ENCODE results near the gene DCAF8.

The DCAF8 gene

DNA sequence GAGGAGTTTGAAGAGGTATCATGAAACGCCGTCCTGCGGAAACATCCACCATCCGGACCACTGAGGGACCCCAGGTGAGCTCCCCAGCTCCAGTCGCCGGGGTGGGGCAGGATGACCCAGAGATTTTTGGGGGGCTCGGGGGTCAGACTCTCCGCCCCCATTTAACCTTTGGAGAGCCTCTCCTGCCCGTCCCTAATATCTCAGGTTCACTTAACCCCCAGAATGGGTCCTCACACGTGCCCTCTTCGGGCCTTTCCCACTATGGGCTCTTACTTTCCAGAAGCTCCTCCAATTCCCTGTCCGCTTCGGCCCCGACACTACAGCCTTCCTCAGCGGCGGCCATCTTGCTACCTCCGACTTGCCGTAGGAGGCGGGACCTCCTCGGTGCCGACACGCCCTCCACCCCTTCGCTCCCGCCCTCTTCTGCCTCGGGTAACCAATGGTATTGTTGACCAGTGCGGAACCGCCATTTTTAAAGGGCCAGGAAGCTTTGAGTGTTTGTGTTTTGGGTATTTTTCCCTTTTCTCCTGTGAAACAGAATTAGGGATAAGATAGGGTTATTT lies 22.5 kb upstream of the DCAF8 start, which contains the start of gene PEX19:
TSS of gene PEX19 (minus strand) at position 352 of the 563 bp plus-strand sequence. CDS start at position 343, 9 bp downstream.
- DNase-seq, result peak; percentile 99
- Histone ChIP-seq H3K27ac (peak within 1 kb of the TSS; percentile 80), H3K9me3 (ENCODE audit: severe bottlenecking) (no peaks in the 10 kb centered on the region), H3K4me3 (ENCODE audit: low read depth, low read length) (peak within 1 kb of the TSS; percentile 82), H3K27me3 (ENCODE audit: insufficient read depth, low read depth, severe bottlenecking) (no peaks in the 10 kb centered on the region), H3K36me3 (peaks cover 42% of the 10 kb centered on the region)
- TF ChIP-seq, protein P1, sequence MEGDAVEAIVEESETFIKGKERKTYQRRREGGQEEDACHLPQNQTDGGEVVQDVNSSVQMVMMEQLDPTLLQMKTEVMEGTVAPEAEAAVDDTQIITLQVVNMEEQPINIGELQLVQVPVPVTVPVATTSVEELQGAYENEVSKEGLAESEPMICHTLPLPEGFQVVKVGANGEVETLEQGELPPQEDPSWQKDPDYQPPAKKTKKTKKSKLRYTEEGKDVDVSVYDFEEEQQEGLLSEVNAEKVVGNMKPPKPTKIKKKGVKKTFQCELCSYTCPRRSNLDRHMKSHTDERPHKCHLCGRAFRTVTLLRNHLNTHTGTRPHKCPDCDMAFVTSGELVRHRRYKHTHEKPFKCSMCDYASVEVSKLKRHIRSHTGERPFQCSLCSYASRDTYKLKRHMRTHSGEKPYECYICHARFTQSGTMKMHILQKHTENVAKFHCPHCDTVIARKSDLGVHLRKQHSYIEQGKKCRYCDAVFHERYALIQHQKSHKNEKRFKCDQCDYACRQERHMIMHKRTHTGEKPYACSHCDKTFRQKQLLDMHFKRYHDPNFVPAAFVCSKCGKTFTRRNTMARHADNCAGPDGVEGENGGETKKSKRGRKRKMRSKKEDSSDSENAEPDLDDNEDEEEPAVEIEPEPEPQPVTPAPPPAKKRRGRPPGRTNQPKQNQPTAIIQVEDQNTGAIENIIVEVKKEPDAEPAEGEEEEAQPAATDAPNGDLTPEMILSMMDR (IDR thresholded peaks at IDR 0.05; ENCODE audit: low read depth, low read length), result no peak

DNA sequence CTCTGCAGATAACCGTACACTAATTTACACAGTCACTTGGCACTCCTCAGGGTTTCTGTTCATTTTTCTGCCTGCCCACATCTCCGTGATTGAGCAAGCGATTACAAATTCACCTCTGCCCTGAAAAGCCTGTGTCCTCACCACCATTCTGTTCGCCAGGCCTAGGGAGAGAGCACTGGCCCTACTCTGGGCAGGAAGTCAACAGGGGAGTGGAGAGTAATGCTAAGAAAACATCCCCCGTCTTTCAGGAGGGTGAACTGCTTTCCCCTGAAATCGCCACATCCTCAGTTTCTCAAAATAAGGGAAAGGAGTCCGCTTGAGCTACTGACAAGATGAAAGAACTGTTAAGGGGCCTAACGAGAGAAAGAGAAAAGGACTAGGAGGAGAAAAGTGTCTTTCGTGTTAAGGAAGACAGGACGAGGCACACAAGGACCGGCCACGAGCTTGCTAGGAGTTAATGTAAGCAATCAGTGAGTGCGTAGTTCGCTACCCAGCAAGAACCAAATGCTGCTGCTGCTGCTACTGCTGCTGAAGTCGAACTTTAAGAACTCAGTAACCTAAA lies 22.0 kb upstream of the DCAF8 start:
- TF ChIP-seq, protein P1 (IDR thresholded peaks at IDR 0.05; ENCODE audit: low read depth, low read length), result no peak
- Histone ChIP-seq H3K36me3 (peaks cover 42% of the 10 kb centered on the region), H3K27ac (peak overlapping the region; percentile 80), H3K27me3 (ENCODE audit: insufficient read depth, low read depth, severe bottlenecking) (no peaks in the 10 kb centered on the region), H3K4me3 (ENCODE audit: low read depth, low read length) (peak overlapping the region; percentile 82), H3K9me3 (ENCODE audit: severe bottlenecking) (no peaks in the 10 kb centered on the region)
- DNase-seq, result no peak

DNA sequence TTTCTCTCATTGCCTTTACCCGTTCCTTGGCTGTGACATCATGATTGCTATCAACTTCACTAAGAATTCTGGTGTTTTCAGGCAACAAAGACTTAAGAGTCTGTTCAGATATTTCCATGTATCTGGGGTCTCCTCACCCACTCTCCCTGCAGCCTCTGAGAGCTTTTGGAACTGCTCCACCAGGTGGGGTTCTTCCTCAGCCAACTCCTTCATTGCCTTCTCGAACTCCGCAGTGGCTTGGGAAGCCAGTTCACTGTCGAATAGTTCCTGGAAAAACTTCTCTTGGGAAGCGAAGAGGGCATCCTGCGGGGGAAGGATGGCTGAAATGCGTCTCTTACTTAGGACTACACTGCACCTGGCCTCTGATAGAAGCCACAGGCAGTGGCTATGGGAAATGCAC lies 20.5 kb upstream of the DCAF8 start:
- DNase-seq, result no peak
- H3K36me3 ChIP-seq, result peaks cover 54% of the 10 kb centered on the region
- no peaks in the 10 kb centered on the region for H3K27me3 ChIP-seq (ENCODE audit: insufficient read depth, low read depth, severe bottlenecking)
- no peak overlapping the region for H3K27ac ChIP-seq
- TF ChIP-seq, protein P1 (IDR thresholded peaks at IDR 0.05; ENCODE audit: low read depth, low read length), result peak; percentile 31; the same call in 1 of the 2 replicates
- no peak overlapping the region for H3K4me3 ChIP-seq (ENCODE audit: low read depth, low read length)
- H3K9me3 ChIP-seq (ENCODE audit: severe bottlenecking), result no peaks in the 10 kb centered on the region

DNA sequence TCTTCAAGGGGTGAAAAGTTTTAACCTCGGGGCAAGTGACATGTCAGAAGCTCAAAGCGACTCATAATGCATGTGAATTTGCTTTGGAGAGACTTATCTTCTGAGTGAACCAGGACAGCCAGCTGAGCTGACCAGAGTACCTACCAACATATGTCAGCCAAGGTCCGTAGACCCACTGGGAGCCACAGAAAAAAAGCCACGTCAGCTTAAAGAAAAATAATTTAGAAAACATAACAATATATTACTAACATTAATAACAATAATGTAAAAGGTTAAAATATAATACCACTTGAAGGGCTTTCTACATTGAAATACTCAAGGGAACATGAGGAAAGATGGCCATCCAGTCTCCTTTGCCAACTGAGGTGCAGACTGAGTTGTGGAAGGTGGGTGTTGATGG lies 15.6 kb upstream of the DCAF8 start:
- no peaks in the 10 kb centered on the region for H3K27me3 ChIP-seq (ENCODE audit: insufficient read depth, low read depth, severe bottlenecking)
- peaks cover 61% of the 10 kb centered on the region for H3K36me3 ChIP-seq
- no peaks in the 10 kb centered on the region for H3K9me3 ChIP-seq (ENCODE audit: severe bottlenecking)
- H3K4me3 ChIP-seq (ENCODE audit: low read depth, low read length), result no peak overlapping the region
- no peak for DNase-seq
- H3K27ac ChIP-seq, result no peak overlapping the region
- TF ChIP-seq, protein P1 (IDR thresholded peaks at IDR 0.05; ENCODE audit: low read depth, low read length), result no peak

DNA sequence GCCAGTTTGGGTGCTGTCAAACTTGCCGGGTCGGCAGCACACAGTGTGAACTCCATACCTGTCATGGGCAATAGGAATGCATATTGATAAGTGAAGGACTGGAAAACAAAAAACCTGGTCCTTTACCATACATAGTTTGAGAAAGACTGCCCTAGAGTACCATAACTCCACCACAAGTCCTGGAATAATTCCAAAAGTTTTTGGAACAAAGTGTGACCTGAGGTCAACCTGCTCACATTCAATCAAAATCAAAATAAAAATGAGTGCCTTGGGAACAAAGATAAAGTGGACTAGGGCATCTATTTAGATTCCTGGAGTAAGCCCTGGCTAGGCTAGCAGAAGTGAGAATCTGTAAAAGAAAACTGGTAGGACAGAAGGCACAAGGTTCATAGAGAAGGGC lies 15.0 kb upstream of the DCAF8 start:
- DNase-seq, result no peak
- no peak overlapping the region for H3K27ac ChIP-seq
- no peak overlapping the region for H3K4me3 ChIP-seq (ENCODE audit: low read depth, low read length)
- peaks cover 54% of the 10 kb centered on the region for H3K36me3 ChIP-seq
- TF ChIP-seq, protein P1 (IDR thresholded peaks at IDR 0.05; ENCODE audit: low read depth, low read length), result no peak
- no peaks in the 10 kb centered on the region for H3K27me3 ChIP-seq (ENCODE audit: insufficient read depth, low read depth, severe bottlenecking)
- H3K9me3 ChIP-seq (ENCODE audit: severe bottlenecking), result no peaks in the 10 kb centered on the region

DNA sequence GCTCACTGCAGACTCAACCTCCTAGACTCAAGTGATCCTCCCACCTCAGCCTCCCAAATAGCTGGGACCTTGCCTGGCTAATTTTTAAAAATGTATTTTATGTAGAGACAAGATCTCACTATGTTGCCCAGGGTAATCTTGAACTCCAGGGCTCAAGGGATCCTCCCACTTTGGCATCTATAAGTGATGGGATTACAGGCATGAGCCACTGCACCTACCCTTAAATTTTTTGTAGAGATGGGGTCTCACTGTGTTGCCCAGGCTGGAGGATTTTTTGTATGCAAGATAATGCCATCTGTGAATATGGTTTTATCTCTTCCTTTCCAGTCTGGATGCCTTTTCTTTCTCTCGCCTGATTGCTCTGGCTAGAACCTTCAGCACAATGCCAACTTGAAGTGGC lies 8.7 kb upstream of the DCAF8 start:
- no peaks in the 10 kb centered on the region for H3K27me3 ChIP-seq (ENCODE audit: insufficient read depth, low read depth, severe bottlenecking)

More for the DNA sequence above, 8.7 kb upstream of the DCAF8 start:
- TF ChIP-seq, protein P1 (IDR thresholded peaks at IDR 0.05; ENCODE audit: low read depth, low read length), result no peak
- Histone ChIP-seq H3K27ac (no peak overlapping the region), H3K36me3 (no peaks in the 10 kb centered on the region), H3K9me3 (ENCODE audit: severe bottlenecking) (no peaks in the 10 kb centered on the region), H3K4me3 (ENCODE audit: low read depth, low read length) (no peak overlapping the region)
- no peak for DNase-seq

Measured in WERI-Rb-1 (cell line).